Measurements from ENCODE around the gene KASH5. TPM values are rescaled to one million over a fixed set of nuclear protein-coding genes. Genes with fewer than 3 reads are reported as not detected.

Gene KASH5
- total and polyA plus RNA-seq, 2 of the 8 experiments (the other 6 are each of a cell fraction or from before 2014, with no cell fraction given), result 0.05 to 0.19 TPM

DNA sequence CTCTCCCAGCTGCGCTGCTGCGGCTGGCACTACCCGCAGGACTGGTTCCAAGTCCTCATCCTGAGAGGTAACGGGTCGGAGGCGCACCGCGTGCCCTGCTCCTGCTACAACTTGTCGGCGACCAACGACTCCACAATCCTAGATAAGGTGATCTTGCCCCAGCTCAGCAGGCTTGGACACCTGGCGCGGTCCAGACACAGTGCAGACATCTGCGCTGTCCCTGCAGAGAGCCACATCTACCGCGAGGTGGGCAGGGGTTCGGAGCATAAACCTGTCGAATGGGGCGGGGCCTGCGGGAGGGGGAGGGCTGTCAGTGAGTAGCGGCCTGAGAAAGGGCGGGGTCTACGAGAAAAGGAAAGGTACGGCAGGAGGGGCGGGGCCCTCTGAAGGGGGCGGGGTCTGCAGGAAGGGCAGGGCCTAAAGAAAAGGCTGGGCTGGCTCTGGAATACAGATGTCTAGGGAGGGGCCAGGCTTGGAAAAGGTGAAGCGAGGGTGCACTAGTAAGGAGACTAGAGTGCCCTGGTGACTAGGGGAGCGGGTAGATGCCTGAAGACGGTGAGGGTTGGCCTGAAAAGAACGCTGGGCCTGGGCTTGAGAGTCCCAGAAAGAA is 49.3 kb upstream of the KASH5 start (continued):
- no peak for TF ChIP-seq ZNF274 (IDR thresholded peaks at IDR 0.05; ENCODE audit: borderline replicate concordance, extremely low read depth, low read length)
- TF ChIP-seq SIRT6 (IDR thresholded peaks at IDR 0.05; ENCODE audit: low read length), result no peak
- TF ChIP-seq NANOG (IDR thresholded peaks at IDR 0.05; ENCODE audit: insufficient read depth, low read depth, low read length, poor library complexity, severe bottlenecking), result no peak
- TF ChIP-seq RNF2 (IDR thresholded peaks at IDR 0.05; ENCODE audit: borderline replicate concordance, low read depth, low read length, missing control alignments, poor library complexity, severe bottlenecking), result no peak
- TF ChIP-seq CHD7 (IDR thresholded peaks at IDR 0.05; ENCODE audit: insufficient replicate concordance, low read length), result no peak
- TF ChIP-seq CTCF (IDR thresholded peaks at IDR 0.05; ENCODE audit: control extremely low read depth in 1 of 3, insufficient read depth in 1 of 3, low read depth in 1 of 3, low read length in 3 of 3), result peak in 2 of 3 experiments; percentile 11 to 30; a peak in 2 of 4 replicates
- TF ChIP-seq HDAC6 (IDR thresholded peaks at IDR 0.05; ENCODE audit: low read depth, low read length), result no peak
